ENCODE measurements around the gene PCDHGB7.

- TF ChIP-seq POLR2A (IDR thresholded peaks at IDR 0.05): no peak
- TF ChIP-seq POLR2AphosphoS5 (IDR thresholded peaks at IDR 0.05): no peak
Measured at GRCh38 chr5:141382469-141383294, 34.8 kb upstream of the PCDHGB7 start, which contains the start of gene PCDHGA7.

Data from breast epithelium (tissue), 3 donors.